ENCODE data around the gene ARHGAP15.

Gene ARHGAP15

DNA sequence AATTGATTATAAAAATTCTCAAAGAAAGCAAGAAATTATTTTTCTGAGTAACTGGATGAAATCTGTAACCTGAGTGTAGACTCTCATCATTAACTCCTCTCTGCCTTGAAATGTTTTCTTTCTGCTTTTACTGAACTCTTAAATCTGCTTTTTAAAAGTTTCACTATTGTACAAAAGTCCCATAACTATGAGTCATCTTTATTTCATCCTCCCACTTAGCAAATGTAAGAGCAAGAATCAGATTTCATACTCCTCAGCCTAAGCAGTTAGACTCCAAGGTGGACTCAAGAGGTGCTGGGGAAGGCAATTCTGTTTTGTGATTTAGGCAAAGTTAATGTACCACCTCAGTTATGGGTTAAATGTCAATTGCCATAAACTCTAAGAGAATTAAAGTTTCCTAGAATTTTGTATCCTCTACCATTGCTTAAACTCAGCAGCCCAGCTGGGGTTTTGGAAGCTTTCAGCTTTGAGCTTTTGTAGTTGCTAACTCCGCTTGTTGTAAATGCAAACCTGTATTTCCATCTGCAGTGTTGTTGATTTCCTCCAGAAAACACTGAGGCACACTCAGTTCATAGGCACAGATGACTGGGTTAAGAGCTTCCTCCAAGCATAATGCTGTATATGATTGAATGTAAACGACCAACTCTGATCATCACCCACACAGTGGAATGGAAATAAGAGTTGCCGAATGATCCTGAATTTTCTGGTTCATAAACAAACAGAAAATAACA lies 268.8 kb downstream of the ARHGAP15 start:
- Histone ChIP-seq H3K9me3 (no peaks in the 10 kb centered on the region), H3K36me3 (no peaks in the 10 kb centered on the region), H3K27ac (no peak overlapping the region), H4K20me1 (0 out of 2 replicates have a peak, but pooled peaks cover 6% of the 10 kb centered on the region), H3K4me2 (no peak overlapping the region), H3K9ac (no peak overlapping the region), H3K4me1 (no peaks in the 10 kb centered on the region), H3K27me3 (no peaks in the 10 kb centered on the region), H3K4me3 (no peak overlapping the region)
- no peak for TF ChIP-seq Cebpa-rat (IDR thresholded peaks at IDR 0.05)

DNA sequence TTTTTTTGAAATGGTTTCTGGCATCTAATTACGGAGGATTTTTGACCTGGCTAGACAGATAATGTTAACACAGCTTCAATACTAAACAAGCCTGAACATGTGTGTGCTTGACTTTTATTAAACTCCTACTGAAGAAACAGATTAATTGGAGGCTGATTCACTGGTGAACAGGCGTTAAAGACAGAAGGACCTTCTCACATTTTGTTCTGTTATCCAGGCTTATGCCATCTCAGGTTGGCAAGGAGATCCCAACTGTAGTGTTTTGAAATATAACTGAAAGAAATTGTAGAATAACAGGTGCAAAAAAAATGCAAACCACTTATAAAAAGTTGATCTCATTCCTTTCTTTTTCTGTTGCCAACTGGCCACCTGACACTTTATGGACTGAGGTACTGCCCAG lies 269.6 kb downstream of the ARHGAP15 start:
- no peaks in the 10 kb centered on the region for H3K9me3 ChIP-seq
- H3K27me3 ChIP-seq = no peaks in the 10 kb centered on the region
- no peak overlapping the region for H3K4me2 ChIP-seq

GRCh38 chr2:143399631-143400069 lies 270.4 kb downstream of the ARHGAP15 start:
- Histone ChIP-seq H3K9me3 (no peaks in the 10 kb centered on the region), H3K9ac (no peak overlapping the region), H3K36me3 (no peaks in the 10 kb centered on the region), H3K4me3 (no peak overlapping the region), H3K27ac (no peak overlapping the region), H3K27me3 (no peaks in the 10 kb centered on the region), H4K20me1 (0 out of 2 replicates have a peak, but pooled peaks cover 6% of the 10 kb centered on the region), H3K4me1 (no peaks in the 10 kb centered on the region), H3K4me2 (no peak overlapping the region)
- no peak for TF ChIP-seq Cebpa-rat (IDR thresholded peaks at IDR 0.05)

More for the DNA sequence above, 269.6 kb downstream of the ARHGAP15 start:
- Histone ChIP-seq H3K27ac (no peak overlapping the region), H3K36me3 (no peaks in the 10 kb centered on the region), H3K4me3 (no peak overlapping the region), H3K9ac (no peak overlapping the region), H3K4me1 (no peaks in the 10 kb centered on the region), H4K20me1 (0 out of 2 replicates have a peak, but pooled peaks cover 6% of the 10 kb centered on the region)
- no peak for TF ChIP-seq Cebpa-rat (IDR thresholded peaks at IDR 0.05)

GRCh38 chr2:143401861-143402260 lies 272.6 kb downstream of the ARHGAP15 start:
- Histone ChIP-seq H3K36me3 (no peaks in the 10 kb centered on the region), H3K27ac (no peak overlapping the region), H4K20me1 (no peaks in the 10 kb centered on the region), H3K4me3 (no peak overlapping the region), H3K9ac (no peak overlapping the region), H3K9me3 (no peaks in the 10 kb centered on the region), H3K4me2 (no peak overlapping the region), H3K27me3 (no peaks in the 10 kb centered on the region), H3K4me1 (no peaks in the 10 kb centered on the region)
- TF ChIP-seq Cebpa-rat (IDR thresholded peaks at IDR 0.05) = no peak

GRCh38 chr2:143402451-143402850 lies 273.2 kb downstream of the ARHGAP15 start:
- no peaks in the 10 kb centered on the region for H3K4me1 ChIP-seq
- no peak overlapping the region for H3K27ac ChIP-seq
- H3K4me3 ChIP-seq = no peak overlapping the region
- no peaks in the 10 kb centered on the region for H3K36me3 ChIP-seq
- TF ChIP-seq Cebpa-rat (IDR thresholded peaks at IDR 0.05) = no peak
- H3K4me2 ChIP-seq = no peak overlapping the region
- H3K9ac ChIP-seq = no peak overlapping the region
- H4K20me1 ChIP-seq = no peaks in the 10 kb centered on the region
- no peaks in the 10 kb centered on the region for H3K27me3 ChIP-seq
- no peaks in the 10 kb centered on the region for H3K9me3 ChIP-seq

- no peaks in the 10 kb centered on the region for H4K20me1 ChIP-seq
- no peaks in the 10 kb centered on the region for H3K9me3 ChIP-seq
- H3K27me3 ChIP-seq = no peaks in the 10 kb centered on the region
- no peak overlapping the region for H3K9ac ChIP-seq
- H3K36me3 ChIP-seq = no peaks in the 10 kb centered on the region
- no peak for TF ChIP-seq Cebpa-rat (IDR thresholded peaks at IDR 0.05)
- H3K4me1 ChIP-seq = no peaks in the 10 kb centered on the region
- H3K4me3 ChIP-seq = no peak overlapping the region
- no peak overlapping the region for H3K4me2 ChIP-seq
- no peak overlapping the region for H3K27ac ChIP-seq
Measured at GRCh38 chr2:143410082-143410897, 281.1 kb downstream of the ARHGAP15 start.

DNA sequence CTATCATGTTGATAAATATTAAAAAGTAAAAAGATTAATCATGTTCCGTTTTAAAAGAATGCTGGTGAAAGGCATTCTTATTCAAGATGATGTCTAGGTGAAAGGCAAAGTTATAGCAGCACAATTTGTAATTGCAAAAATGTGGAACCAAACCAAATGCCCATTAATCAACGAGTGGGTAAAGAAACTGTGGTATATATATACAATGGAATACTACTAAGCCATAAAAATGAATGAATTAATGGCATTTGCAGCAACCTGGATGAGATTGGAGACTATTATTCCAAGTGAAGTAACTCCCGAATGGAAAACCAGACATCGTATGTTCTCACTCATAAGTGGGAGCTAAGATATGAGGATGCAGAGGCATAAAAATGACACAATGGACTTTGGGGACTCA lies 286.4 kb downstream of the ARHGAP15 start:
- Histone ChIP-seq H3K4me1 (no peaks in the 10 kb centered on the region), H3K27me3 (no peaks in the 10 kb centered on the region), H4K20me1 (no peaks in the 10 kb centered on the region; the same call in 1 of the 2 replicates), H3K27ac (no peak overlapping the region), H3K4me3 (no peak overlapping the region), H3K4me2 (no peak overlapping the region), H3K9ac (no peak overlapping the region), H3K9me3 (no peaks in the 10 kb centered on the region), H3K36me3 (no peaks in the 10 kb centered on the region)
- TF ChIP-seq Cebpa-rat (IDR thresholded peaks at IDR 0.05) = no peak

DNA sequence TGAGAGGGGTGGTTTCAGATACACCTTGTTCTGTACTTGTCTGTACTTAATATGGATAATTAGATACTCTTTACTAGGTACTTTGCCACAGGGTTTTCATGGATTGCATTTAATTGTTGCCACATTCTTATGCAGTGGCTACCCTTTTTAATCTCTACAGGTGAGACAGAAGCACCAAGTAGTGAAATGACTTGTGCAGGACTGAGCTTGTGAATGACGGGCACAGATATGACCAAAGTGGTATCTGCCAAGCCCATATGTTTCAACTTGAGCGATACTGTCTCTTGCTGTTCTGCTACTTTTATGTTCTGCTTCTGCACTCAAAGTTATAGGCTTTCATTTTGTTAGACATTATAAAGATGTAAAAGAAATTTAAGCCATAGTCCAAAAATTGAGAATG lies 288.2 kb downstream of the ARHGAP15 start:
- no peaks in the 10 kb centered on the region for H3K36me3 ChIP-seq
- no peaks in the 10 kb centered on the region for H3K4me1 ChIP-seq
- no peaks in the 10 kb centered on the region for H3K9me3 ChIP-seq
- no peak overlapping the region for H3K4me2 ChIP-seq
- no peak overlapping the region for H3K4me3 ChIP-seq
- H3K27ac ChIP-seq = no peak overlapping the region
- no peaks in the 10 kb centered on the region; the same call in 1 of the 2 replicates for H4K20me1 ChIP-seq
- no peak for TF ChIP-seq Cebpa-rat (IDR thresholded peaks at IDR 0.05)
- H3K9ac ChIP-seq = no peak overlapping the region
- H3K27me3 ChIP-seq = no peaks in the 10 kb centered on the region

DNA sequence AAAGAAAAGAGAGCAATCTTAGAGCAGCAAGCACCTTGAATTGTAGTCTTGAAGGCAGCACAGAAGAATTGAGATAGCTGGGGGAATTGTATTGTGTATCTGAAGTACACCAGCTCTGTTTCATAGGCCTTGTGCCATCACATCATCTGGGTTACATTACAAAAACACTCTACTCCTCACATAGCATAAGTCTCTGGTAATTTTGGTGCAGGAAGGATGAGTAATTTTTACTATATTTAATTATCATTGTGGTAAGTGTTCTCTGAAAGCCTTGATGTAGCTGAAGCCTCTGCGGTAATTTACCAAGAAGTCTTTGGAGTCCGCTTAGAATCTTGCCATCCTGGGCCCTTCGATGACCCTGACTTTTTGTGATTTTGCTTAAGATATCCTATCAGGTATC lies 291.1 kb downstream of the ARHGAP15 start:
- Histone ChIP-seq H3K27me3 (no peaks in the 10 kb centered on the region), H4K20me1 (no peaks in the 10 kb centered on the region; the same call in 1 of the 2 replicates), H3K9me3 (no peaks in the 10 kb centered on the region), H3K36me3 (no peaks in the 10 kb centered on the region), H3K4me2 (no peak overlapping the region), H3K4me1 (no peaks in the 10 kb centered on the region), H3K9ac (no peak overlapping the region), H3K4me3 (no peak overlapping the region), H3K27ac (no peak overlapping the region)
- no peak for TF ChIP-seq Cebpa-rat (IDR thresholded peaks at IDR 0.05)

- Histone ChIP-seq H3K27me3 (no peaks in the 10 kb centered on the region), H3K9me3 (no peaks in the 10 kb centered on the region), H3K27ac (no peak overlapping the region), H3K9ac (no peak overlapping the region), H3K4me1 (no peaks in the 10 kb centered on the region), H3K4me2 (no peak overlapping the region), H4K20me1 (peaks cover 9% of the 10 kb centered on the region; the same call in 1 of the 2 replicates), H3K36me3 (no peaks in the 10 kb centered on the region), H3K4me3 (no peak overlapping the region)
- no peak for TF ChIP-seq Cebpa-rat (IDR thresholded peaks at IDR 0.05)
Measured at GRCh38 chr2:143422681-143423080, 293.5 kb downstream of the ARHGAP15 start.

Measured in BLaER1 (cell line).